Bronchial epithelial cell (primary cell): ENCODE data around the gene LIMS1. TPM values are rescaled to one million over a fixed set of nuclear protein-coding genes. Genes with fewer than 3 reads are reported as not detected.
A peak's percentile ranks its signal among the peaks of the same experiment; 100 is the strongest.

ENCODE experiments used
- DNase-seq: peaks from one replicate; pipeline ENCODE4 v3.0.0-alpha.2; 2010; ENCODE audit warnings: low read depth
- FAIRE-seq: peaks from 2 replicates; lab custom pipeline; 2011; peaks lifted over from hg19 to GRCh38; lab: Jason Lieb, UNC
- H3K27me3 ChIP-seq: 2 replicates; pipeline ENCODE4 v1.5.1; 2011; ENCODE audit warnings: low read length; ENCODE audit not compliant: control insufficient read depth, insufficient read depth
- H3K36me3 ChIP-seq: 2 replicates; pipeline ENCODE4 v1.5.1; 2011; ENCODE audit warnings: low read length; ENCODE audit not compliant: control insufficient read depth, insufficient read depth
- H3K4me3 ChIP-seq: 2 replicates; pipeline ENCODE4 v1.5.1; 2011; ENCODE audit warnings: mild to moderate bottlenecking, low read depth, low read length, control low read depth
- CTCF ChIP-seq: IDR thresholded peaks from 2 replicates; pipeline ENCODE4 v1.5.1; 2011; ENCODE audit warnings: mild to moderate bottlenecking, moderate library complexity, low read length, control low read depth, inconsistent platforms; ENCODE audit not compliant: insufficient read depth, severe bottlenecking
- total RNA-seq: library from RNA; depleted of rRNA; stranded (reverse); fragments of >200 nt; gene quantifications from 2 replicates; pipeline ENCODE4 v1.2.1, GENCODE V29; 2014

Gene LIMS1
- total RNA-seq, 1 donor from 2014 or later: 42.1 TPM

GRCh38 chr2:108571286-108571685, 37.0 kb downstream of the LIMS1 start:
- FAIRE-seq (no peak), DNase-seq (peak; percentile 29)
- no peak for TF ChIP-seq CTCF
- Histone ChIP-seq H3K27me3 (no peaks in the 10 kb centered on the region), H3K36me3 (no peaks in the 10 kb centered on the region), H3K4me3 (no peak overlapping the region)

- Histone ChIP-seq H3K27me3 (no peaks in the 10 kb centered on the region), H3K4me3 (no peak overlapping the region), H3K36me3 (no peaks in the 10 kb centered on the region)
- FAIRE-seq (no peak), DNase-seq (peak; percentile 65)
- no peak for TF ChIP-seq CTCF
Measured at GRCh38 chr2:108573061-108573460, 38.8 kb downstream of the LIMS1 start.

- DNase-seq (no peak), FAIRE-seq (no peak)
- Histone ChIP-seq H3K36me3 (no peaks in the 10 kb centered on the region), H3K27me3 (no peaks in the 10 kb centered on the region), H3K4me3 (no peak overlapping the region)
- no peak for TF ChIP-seq CTCF
Measured at GRCh38 chr2:108574332-108574731, 40.1 kb downstream of the LIMS1 start.

GRCh38 chr2:108575132-108575966, 41.1 kb downstream of the LIMS1 start:
- FAIRE-seq (no peak), DNase-seq (peak; percentile 63)
- H3K27me3 ChIP-seq: no peaks in the 10 kb centered on the region
- TF ChIP-seq CTCF: no peak
- H3K36me3 ChIP-seq: no peaks in the 10 kb centered on the region
- H3K4me3 ChIP-seq: no peak overlapping the region

- Histone ChIP-seq H3K36me3 (no peaks in the 10 kb centered on the region), H3K4me3 (no peak overlapping the region), H3K27me3 (no peaks in the 10 kb centered on the region)
- FAIRE-seq (no peak), DNase-seq (no peak)
- no peak for TF ChIP-seq CTCF
Measured at GRCh38 chr2:108577099-108577498, 42.8 kb downstream of the LIMS1 start.
